NCI-H187 treated with DMSO at 0.1 percent for 48 hours (cell line): ENCODE results near the gene POFUT2.

ENCODE experiments used
- DNase-seq: peaks from one replicate; lab custom pipeline; 2025; lab: John Stamatoyannopoulos, UW

The POFUT2 gene

DNA sequence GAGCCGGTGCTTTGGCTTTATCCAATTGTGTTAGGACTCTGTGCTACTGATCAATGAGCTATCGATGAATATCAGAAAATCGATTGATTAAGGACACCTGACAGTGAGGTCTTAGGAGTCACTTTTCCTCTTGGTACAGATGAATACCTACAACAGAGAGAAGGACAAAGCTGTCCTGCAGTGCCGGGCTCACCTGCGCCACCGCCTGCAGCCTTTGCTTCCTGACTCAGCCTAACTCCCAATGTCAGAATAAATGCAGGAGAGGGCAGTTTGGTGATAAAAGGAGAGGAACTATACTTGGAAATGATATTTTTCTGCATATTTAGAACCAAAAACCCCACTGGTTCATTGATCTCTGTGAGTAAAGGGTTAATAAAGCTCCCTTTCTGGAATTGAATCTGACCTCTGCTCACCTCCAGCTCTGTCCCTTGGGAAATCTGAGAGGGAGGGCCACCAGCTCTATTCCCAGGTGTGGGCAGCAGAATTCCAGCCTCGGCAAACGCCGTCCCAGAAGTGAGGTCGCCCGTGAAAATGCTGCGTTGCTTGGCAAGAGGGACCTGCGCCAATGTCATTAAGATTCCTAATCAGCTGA is 39.3 kb downstream of the POFUT2 start:
- no peak for DNase-seq

DNA sequence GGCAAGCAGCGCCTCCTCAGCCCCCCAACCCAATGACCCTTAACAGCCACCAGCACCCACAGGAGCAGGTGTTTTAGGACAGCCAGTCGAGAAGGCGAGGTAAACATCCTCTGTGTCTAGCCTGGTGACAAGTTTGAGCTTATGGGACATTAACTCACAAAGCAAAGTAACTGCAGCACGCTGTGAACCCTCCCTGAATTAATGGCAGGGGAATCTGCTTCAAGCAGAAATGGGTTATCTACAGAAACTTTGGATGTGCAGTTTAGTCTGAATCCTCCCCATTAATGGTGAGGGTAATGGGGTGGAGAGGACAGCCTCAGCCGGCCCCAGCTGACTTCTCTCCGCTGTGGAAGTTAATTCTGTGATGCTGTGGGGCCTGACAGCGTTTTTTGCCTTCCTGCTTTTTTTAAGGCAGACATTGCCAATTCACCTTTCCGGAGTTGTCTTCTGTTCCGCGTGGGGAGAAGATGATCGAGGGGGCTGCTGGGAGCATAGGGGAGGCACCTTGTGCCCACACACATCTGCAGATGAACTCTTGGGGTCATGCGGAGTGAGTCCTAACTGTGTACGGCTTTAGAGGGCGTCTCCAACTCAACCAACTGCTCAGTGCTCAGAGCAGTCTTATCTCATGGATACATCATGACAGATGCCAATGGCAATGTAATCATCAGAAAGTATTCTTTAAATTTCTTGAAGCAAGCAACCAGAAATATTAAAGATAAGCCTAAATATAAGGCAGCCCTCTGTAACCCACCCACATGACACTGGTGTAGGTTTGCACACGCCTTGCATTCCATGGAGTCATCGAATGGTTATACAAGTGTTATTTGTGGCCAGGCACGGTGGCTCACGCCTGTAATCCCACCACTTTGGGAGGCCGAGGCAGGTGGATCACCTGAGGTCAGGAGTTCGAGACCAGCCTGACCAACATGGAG is 41.0 kb downstream of the POFUT2 start:
- no peak for DNase-seq

- DNase-seq: no peak
Measured at GRCh38 chr21:45244799-45245340, 42.8 kb downstream of the POFUT2 start.

- DNase-seq: no peak
Measured at GRCh38 chr21:45243603-45244002, 44.1 kb downstream of the POFUT2 start.

- no peak for DNase-seq
Measured at GRCh38 chr21:45241357-45241756, 46.3 kb downstream of the POFUT2 start.

DNA sequence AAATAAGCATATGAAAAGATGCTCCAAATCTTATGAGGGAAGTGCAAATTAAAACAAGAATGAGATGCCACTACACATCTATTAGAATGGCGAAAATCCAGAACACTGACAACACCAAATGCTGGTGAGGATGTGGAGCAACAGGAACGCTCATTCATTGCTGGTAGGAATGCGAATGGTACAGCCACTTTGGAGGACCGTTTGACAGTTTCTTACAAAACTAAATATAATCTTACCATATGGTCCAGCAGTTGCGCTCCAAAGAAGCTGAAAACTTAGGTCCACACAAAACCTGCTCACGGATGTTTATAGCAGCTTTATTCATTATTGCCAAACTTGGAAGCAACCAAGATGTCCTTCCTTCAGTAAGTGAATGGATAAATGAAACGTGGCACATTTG is 50.3 kb downstream of the POFUT2 start:
- no peak for DNase-seq

GRCh38 chr21:45236481-45236880 is 51.2 kb downstream of the POFUT2 start:
- no peak for DNase-seq

DNA sequence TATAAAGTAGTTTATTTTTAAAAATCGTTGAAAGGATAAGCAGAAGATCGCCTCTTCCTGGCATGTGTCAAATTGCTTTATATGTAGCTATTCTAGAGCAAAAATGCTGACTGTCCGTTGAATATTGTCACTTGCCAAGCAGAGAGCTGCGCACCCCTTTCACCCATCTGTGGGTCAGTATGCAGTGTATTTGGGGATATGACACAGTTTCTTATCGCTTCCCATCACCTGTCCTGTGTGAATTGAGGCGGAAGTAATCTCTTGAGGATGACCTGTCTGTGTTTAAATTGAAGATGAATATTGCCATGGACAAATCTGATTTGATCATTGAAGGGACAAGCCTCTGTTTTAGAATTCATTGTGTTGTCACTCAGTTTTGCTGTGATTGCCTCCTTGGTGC is 52.2 kb downstream of the POFUT2 start:
- DNase-seq: no peak

DNA sequence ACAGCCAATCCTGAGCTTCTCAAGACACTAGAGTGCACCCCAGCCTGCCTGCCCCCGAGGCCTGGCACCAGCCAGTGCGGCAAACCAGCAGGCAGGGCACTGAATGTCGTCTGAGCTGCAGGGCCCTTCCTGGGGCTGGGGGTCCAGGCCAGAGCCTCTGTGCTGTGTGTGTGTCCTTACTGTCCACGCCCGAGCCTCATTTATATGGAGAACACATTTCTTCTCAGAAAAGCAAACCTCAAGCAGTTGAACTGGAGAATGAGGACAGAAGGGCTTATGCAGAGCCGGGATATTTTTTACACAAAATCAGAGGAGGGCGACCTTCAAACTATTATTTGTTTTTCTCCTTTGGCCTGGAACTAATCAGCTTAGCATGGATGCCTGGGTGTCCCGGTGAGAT is 52.7 kb downstream of the POFUT2 start:
- DNase-seq: no peak

- DNase-seq: no peak
Measured at GRCh38 chr21:45234127-45234526, 53.6 kb downstream of the POFUT2 start.

DNA sequence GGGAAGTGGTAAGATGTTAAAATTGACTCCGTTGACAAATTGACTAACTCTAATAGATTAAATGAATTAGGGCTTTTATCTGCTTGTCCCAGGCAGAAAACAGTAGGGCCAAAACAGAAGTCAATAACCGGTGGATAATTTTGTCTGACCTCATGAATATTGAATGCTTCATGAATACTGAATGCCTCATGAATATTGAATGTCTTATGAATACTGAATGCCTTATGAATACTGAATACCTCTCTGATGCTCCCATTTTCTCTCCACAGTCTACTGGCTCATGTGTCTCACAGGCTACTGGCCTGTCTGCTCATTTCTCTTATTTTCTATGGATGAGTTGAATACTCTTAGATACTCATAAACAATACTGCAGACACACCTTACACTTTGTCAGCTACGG is 56.0 kb downstream of the POFUT2 start:
- no peak for DNase-seq

DNA sequence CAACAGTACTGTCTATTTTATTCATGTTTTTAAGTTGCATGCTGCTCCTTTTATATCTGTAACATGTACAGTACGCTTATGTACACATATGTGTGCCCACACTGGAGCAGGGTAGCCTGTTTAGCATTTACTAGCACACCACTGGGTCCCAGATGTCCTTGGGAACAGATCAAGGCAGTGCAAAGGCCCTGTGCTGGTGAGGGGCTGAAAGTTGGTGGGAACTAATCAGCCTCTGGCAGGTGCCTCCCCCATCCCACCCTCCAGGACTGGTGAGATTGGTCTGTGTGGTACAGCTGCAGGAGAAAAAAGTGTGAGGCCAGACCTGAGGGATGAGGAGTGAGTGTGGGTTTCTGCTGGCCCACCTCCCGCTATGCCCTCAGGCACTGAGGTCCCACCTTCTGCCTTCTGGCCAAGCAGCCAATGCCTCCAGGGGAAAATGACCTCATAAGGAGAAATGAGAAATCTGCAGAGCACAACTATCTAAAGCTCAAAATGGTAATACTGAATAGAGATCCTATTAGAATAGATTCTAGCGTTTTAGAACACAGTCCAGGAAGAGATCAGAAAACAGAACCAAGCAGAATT is 58.9 kb downstream of the POFUT2 start:
- DNase-seq: no peak

GRCh38 chr21:45228171-45228641 is 59.5 kb downstream of the POFUT2 start:
- DNase-seq: no peak

- no peak for DNase-seq
Measured at GRCh38 chr21:45227735-45228134, 60.0 kb downstream of the POFUT2 start.

GRCh38 chr21:45226540-45227326 is 61.0 kb downstream of the POFUT2 start:
- no peak for DNase-seq

DNA sequence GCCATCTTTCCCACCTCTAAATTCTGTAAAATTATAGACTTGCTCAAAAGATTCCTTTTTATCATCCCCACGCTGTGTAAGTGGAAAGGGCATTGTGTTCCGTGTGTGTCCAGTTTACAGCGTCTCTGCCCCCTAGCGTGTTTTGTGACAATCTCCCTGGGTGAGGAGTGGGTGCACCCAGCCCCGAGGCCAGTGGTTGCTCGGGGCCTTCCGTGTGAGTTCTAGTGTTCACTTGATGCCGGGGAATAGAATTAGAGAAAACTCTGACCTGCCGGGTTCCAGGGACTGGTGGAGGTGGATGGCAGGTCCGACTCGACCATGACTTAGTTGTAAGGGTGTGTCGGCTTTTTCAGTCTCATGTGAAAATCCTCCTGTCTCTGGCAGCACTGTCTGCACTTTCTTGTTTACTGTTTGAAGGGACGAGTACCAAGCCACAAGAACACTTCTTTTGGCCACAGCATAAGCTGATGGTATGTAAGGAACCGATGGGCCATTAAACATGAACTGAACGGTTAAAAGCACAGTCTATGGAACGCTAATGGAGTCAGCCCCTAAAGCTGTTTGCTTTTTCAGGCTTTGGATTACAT is 61.9 kb downstream of the POFUT2 start:
- DNase-seq: no peak

- DNase-seq: no peak
Measured at GRCh38 chr21:45225041-45225740, 62.5 kb downstream of the POFUT2 start.

DNA sequence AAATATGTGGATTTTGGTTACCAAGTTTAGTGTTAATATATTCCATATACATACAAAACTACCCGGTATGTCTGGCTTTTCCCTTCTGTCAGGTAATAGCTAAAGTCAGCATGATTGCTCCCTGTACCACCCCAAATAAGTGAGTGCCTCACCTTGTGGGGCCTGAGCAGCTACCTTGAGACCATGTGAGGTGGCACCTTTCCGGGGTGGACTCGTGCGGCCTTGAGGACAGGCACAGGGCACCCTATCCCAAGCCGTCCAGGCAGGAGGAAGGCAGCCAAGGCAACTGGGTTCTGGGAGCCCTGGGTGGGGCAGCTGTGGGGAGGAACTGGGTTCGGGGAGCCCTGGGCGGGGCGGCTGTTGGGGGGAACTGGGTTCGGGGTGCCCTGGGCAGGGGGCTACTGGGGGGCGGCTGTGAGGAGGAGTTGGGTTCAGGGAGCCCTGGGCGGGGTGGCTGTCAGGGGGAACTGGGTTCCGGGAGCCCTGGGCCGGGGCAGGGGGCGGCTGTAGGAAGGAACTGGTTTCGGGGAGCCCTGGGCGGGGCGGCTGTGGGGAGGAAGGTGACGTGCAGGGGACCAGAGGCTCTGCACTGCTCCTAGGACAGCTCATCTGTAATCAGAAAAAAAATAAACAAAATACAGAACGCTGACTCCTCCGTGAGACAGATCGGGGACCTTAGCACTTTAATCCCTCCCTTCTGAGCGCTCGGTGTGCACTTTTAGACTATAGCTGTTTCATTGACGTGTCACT is 63.3 kb downstream of the POFUT2 start:
- no peak for DNase-seq

DNA sequence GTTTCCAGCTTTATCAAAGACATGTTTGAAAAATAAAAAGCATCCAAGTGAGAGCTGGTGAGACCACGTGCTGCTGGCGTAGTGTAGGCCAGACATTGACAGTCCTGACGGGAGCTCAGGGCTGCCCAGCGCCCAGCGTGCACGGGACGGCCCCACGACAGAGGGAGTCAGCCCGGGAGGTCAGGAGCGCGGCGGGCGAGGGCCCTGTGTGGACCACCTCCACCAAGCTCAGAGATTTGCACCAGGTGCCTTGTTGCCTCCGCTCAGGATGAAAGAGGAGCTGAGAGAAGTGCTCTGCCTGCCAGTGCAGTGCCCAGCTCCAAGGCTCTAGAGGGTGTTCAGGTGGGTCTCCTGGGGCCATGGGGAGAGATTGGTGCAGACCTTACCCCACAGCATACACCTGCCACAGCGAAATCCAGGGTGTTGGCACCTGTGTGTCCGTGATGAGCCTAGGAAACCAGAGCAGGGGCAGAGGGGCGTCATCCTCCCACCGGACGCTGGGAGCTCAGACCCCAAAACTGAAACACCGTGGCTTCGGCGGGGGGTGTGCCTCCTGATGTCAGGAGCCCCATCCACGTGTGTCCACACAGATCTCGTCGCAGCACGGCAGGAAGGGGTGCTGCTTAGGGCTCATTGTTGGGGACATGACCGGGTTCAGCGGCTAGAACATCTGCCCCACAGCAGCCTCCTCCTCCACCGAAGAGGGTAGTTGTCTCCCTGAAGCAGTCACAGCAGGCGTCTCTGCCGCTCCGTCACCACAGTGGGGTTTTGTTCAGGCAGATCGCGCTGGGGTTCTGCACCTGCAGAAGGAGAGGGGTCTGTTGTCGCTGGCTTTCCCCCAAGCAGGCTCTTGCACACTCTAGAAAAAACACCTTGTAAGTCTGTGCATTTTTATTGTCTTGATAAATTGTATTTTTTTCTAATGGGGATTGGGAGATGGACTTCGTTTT is 64.2 kb downstream of the POFUT2 start:
- DNase-seq: no peak
